ENCODE results near the gene PTPRK.
A peak's percentile ranks its signal among the peaks of the same experiment; 100 is the strongest.

The PTPRK gene

GRCh38 chr6:128520436-128521281 lies at the start of gene PTPRK:
Gene PTPRK, minus strand, starts transcription at chr6:128520599. Its CDS starts 241 bp downstream, at chr6:128520358.
- peak; percentile 84 for DNase-seq

GRCh38 chr6:128567029-128567428 lies 46.6 kb upstream of the PTPRK start:
- DNase-seq, result peak; percentile 17

GRCh38 chr6:128560966-128561365 lies 40.6 kb upstream of the PTPRK start:
- no peak for DNase-seq

- no peak for DNase-seq
These were observed 38.5 kb upstream of the PTPRK start for GRCh38 chr6:128558924-128559323.

GRCh38 chr6:128558021-128558420 lies 37.6 kb upstream of the PTPRK start:
- DNase-seq, result no peak

- DNase-seq, result peak; percentile 53
These were observed 36.7 kb upstream of the PTPRK start for GRCh38 chr6:128557081-128557480.

GRCh38 chr6:128554302-128554701 lies 33.9 kb upstream of the PTPRK start:
- DNase-seq, result no peak

- DNase-seq, result no peak
These were observed 20.9 kb upstream of the PTPRK start for GRCh38 chr6:128541261-128541660.

- no peak for DNase-seq
These were observed 18.4 kb upstream of the PTPRK start for GRCh38 chr6:128538763-128539162.

GRCh38 chr6:128532827-128533226 lies 12.4 kb upstream of the PTPRK start:
- no peak for DNase-seq

GRCh38 chr6:128532136-128532535 lies 11.7 kb upstream of the PTPRK start:
- no peak for DNase-seq

- DNase-seq, result no peak
These were observed 11.3 kb upstream of the PTPRK start for GRCh38 chr6:128531696-128532095.

- no peak for DNase-seq
These were observed 7.8 kb upstream of the PTPRK start for GRCh38 chr6:128528241-128528640.

GRCh38 chr6:128527375-128527774 lies 7.0 kb upstream of the PTPRK start:
- DNase-seq, result no peak

GRCh38 chr6:128526152-128526914 lies 5.9 kb upstream of the PTPRK start:
- DNase-seq, result no peak

- DNase-seq, result no peak
These were observed 5.0 kb upstream of the PTPRK start for GRCh38 chr6:128525406-128525805.

- no peak for DNase-seq
These were observed 858 bp upstream of the PTPRK start for GRCh38 chr6:128521282-128521632.

GRCh38 chr6:128519931-128520435 lies 416 bp downstream of the PTPRK start:
- DNase-seq, result no peak

- peak; percentile 60 for DNase-seq
These were observed 1.1 kb downstream of the PTPRK start for GRCh38 chr6:128519132-128519930.

GRCh38 chr6:128518434-128519131 lies 1.8 kb downstream of the PTPRK start:
- no peak for DNase-seq

- no peak for DNase-seq
These were observed 3.3 kb downstream of the PTPRK start for GRCh38 chr6:128517124-128517523.

- DNase-seq, result no peak
These were observed 3.9 kb downstream of the PTPRK start for GRCh38 chr6:128516514-128516898.
